H9 (cell line): ENCODE results near the gene SPRED3. TPM values are rescaled to one million over a fixed set of nuclear protein-coding genes. Genes with fewer than 3 reads are reported as not detected.
"Not testable (repeated sequence)": the region's sequence is repeated elsewhere in the genome, so short reads cannot be mapped to it uniquely, and the experiment has no call there.

Source experiments
- DNase-seq: peaks from one replicate; pipeline ENCODE4 v3.0.0-alpha.2; 2017
- H2AFZ ChIP-seq: one replicate; pipeline ENCODE4 v1.6.1; 2013; ENCODE audit warnings: mild to moderate bottlenecking, low read length, control low read depth, moderate library complexity
- H2AK5ac ChIP-seq: 2 replicates; pipeline ENCODE4 v1.6.1; 2013; ENCODE audit warnings: low read length, control low read depth, mixed read lengths; ENCODE audit not compliant: insufficient read length
- H2BK120ac ChIP-seq: one replicate; pipeline ENCODE4 v1.6.1; 2013; ENCODE audit warnings: low read depth, mild to moderate bottlenecking, low read length, control low read depth, inconsistent platforms; ENCODE audit not compliant: poor library complexity, severe bottlenecking
- H2BK12ac ChIP-seq: 2 replicates; pipeline ENCODE4 v1.6.1; 2013; ENCODE audit warnings: low read length, control low read depth, mixed read lengths, low read depth; ENCODE audit not compliant: insufficient read length
- H2BK15ac ChIP-seq: 2 replicates; pipeline ENCODE4 v1.6.1; 2013; ENCODE audit warnings: low read depth, low read length, control low read depth
- H2BK20ac ChIP-seq: one replicate; pipeline ENCODE4 v1.6.1; 2013; ENCODE audit warnings: low read depth, mild to moderate bottlenecking, low read length, control low read depth, inconsistent platforms; ENCODE audit not compliant: poor library complexity, severe bottlenecking
- H2BK5ac ChIP-seq: 2 replicates; pipeline ENCODE4 v1.6.1; 2013; ENCODE audit warnings: low read length, control low read depth, mixed read lengths; ENCODE audit not compliant: insufficient read length
- H3K14ac ChIP-seq: 2 replicates; pipeline ENCODE4 v1.6.1; 2013; ENCODE audit warnings: low read length, control low read depth; ENCODE audit not compliant: insufficient read depth
- H3K18ac ChIP-seq: 2 replicates; pipeline ENCODE4 v1.6.1; 2013; ENCODE audit warnings: low read depth, mild to moderate bottlenecking, mixed read lengths, low read length, control low read depth; ENCODE audit not compliant: insufficient read length
- H3K23ac ChIP-seq: 2 replicates; pipeline ENCODE4 v1.6.1; 2013; ENCODE audit warnings: low read length, control low read depth, mixed read lengths, low read depth; ENCODE audit not compliant: insufficient read length
- H3K23me2 ChIP-seq: 2 replicates; pipeline ENCODE4 v1.6.1; 2013; ENCODE audit warnings: low read depth, mild to moderate bottlenecking, mixed read lengths, low read length, control low read depth; ENCODE audit not compliant: insufficient read length, poor library complexity, severe bottlenecking
- H3K27ac ChIP-seq: 2 replicates; pipeline ENCODE4 v1.5.1; 2013; ENCODE audit warnings: low read length, control low read depth, mixed read lengths, low read depth; ENCODE audit not compliant: insufficient read length
- H3K27me3 ChIP-seq: 2 replicates; pipeline ENCODE4 v1.6.1; 2013; ENCODE audit warnings: low read length, control low read depth, inconsistent platforms; ENCODE audit not compliant: insufficient read depth
- H3K4ac ChIP-seq: 2 replicates; pipeline ENCODE4 v1.6.1; 2013; ENCODE audit warnings: low read depth, mild to moderate bottlenecking, control low read depth, inconsistent platforms, low read length, moderate library complexity
- H3K4me1 ChIP-seq: 2 replicates; pipeline ENCODE4 v1.6.1; 2013; ENCODE audit warnings: low read length, control low read depth, inconsistent platforms; ENCODE audit not compliant: insufficient read depth
- H3K4me2 ChIP-seq: 2 replicates; pipeline ENCODE4 v1.6.1; 2013; ENCODE audit warnings: low read length, control low read depth, mixed read lengths; ENCODE audit not compliant: insufficient read length, insufficient read depth
- H3K56ac ChIP-seq: 2 replicates; pipeline ENCODE4 v1.6.1; 2013; ENCODE audit warnings: low read depth, mild to moderate bottlenecking, mixed read lengths, low read length, control low read depth; ENCODE audit not compliant: insufficient read length
- H3K79me1 ChIP-seq: 2 replicates; pipeline ENCODE4 v1.6.1; 2013; ENCODE audit warnings: low read depth, mild to moderate bottlenecking, moderate library complexity, low read length, control low read depth, inconsistent platforms; ENCODE audit not compliant: insufficient read depth, poor library complexity, severe bottlenecking
- H3K79me2 ChIP-seq: 2 replicates; pipeline ENCODE4 v1.6.1; 2013; ENCODE audit warnings: low read length, control low read depth, inconsistent platforms; ENCODE audit not compliant: insufficient read depth
- H3K9ac ChIP-seq: 2 replicates; pipeline ENCODE4 v1.6.1; 2013; ENCODE audit warnings: low read length, control low read depth, mixed read lengths; ENCODE audit not compliant: insufficient read length; ENCODE audit errors: extremely low read depth
- H3K9me3 ChIP-seq: one replicate; pipeline ENCODE4 v1.6.1; 2013; ENCODE audit warnings: low read depth, low read length, inconsistent platforms; ENCODE audit not compliant: control insufficient read depth
- H3T11ph ChIP-seq: one replicate; pipeline ENCODE4 v1.6.1; 2013; ENCODE audit warnings: mild to moderate bottlenecking, low read length, control low read depth, inconsistent platforms
- H4K20me1 ChIP-seq: one replicate; pipeline ENCODE4 v1.6.1; 2013; ENCODE audit not compliant: control insufficient read depth, insufficient read length, insufficient read depth
- H4K5ac ChIP-seq: 2 replicates; pipeline ENCODE4 v1.6.1; 2013; ENCODE audit warnings: low read depth, mild to moderate bottlenecking, mixed read lengths, low read length, control low read depth; ENCODE audit not compliant: insufficient read length
- H4K8ac ChIP-seq: replicated peaks from 2 replicates; pipeline ENCODE4 v1.6.1; 2013; ENCODE audit warnings: low read length, control low read depth, mixed read lengths, low read depth; ENCODE audit not compliant: insufficient read length
- H4K91ac ChIP-seq: 2 replicates; pipeline ENCODE4 v1.6.1; 2013; ENCODE audit warnings: low read depth, mild to moderate bottlenecking, moderate library complexity, mixed read lengths, low read length, control low read depth; ENCODE audit not compliant: insufficient read length
- H3K27ac Mint-ChIP-seq, 3 experiments: 2 replicates in 2 of 3; 3 replicates in 1 of 3; pipeline ENCODE4 v1.8.0; 2020 to 2021; ENCODE audit warnings: mixed read lengths in 3 of 3, mild to moderate bottlenecking in 1 of 3, moderate library complexity in 1 of 3
- H3K27me3 Mint-ChIP-seq: 2 replicates; pipeline ENCODE4 v1.8.0; 2021; ENCODE audit warnings: low read depth, mild to moderate bottlenecking, moderate library complexity, mixed read lengths
- H3K36me3 Mint-ChIP-seq, 3 experiments: 2 replicates in 2 of 3; 3 replicates in 1 of 3; pipeline ENCODE4 v1.8.0; 2020 to 2021; ENCODE audit warnings: low read depth in 3 of 3, mixed read lengths in 3 of 3; ENCODE audit not compliant: insufficient read depth in 1 of 3
- H3K4me1 Mint-ChIP-seq, 2 experiments: 2 replicates each; pipeline ENCODE4 v1.8.0; 2020; ENCODE audit warnings: mixed read lengths in 2 of 2
- H3K4me3 Mint-ChIP-seq, 2 experiments: 2 replicates in 1 of 2; 3 replicates in 1 of 2; pipeline ENCODE4 v1.8.0; 2020 to 2021; ENCODE audit warnings: mild to moderate bottlenecking in 2 of 2, mixed read lengths in 2 of 2, moderate library complexity in 1 of 2
- H3K9me3 Mint-ChIP-seq, 2 experiments: 2 replicates in 1 of 2; 3 replicates in 1 of 2; pipeline ENCODE4 v1.8.0; 2020; ENCODE audit warnings: mild to moderate bottlenecking in 2 of 2, mixed read lengths in 2 of 2, moderate library complexity in 1 of 2
- CTCF ChIP-seq: fragments of 200-600 bp; sonication (generic); conservative IDR thresholded peaks from 3 replicates; pipeline ENCODE4 v1.8.0; 2021; ENCODE audit warnings: antibody characterized with exemption, mild to moderate bottlenecking
- WGBS: extraction: QIAGEN DNeasy Blood & Tissue Kit; methylation state at CpG from one replicate; pipeline ENCODE4 v1.1.7; 2013; ENCODE audit warnings: missing lambda C conversion rate, low lambda C conversion rate, mixed read lengths; ENCODE audit not compliant: insufficient read length; ENCODE audit errors: extremely low coverage; 5-methylcytosine and 5-hydroxymethylcytosine counted together
- long read RNA-seq: library from polyadenylated mRNA; unstranded; transcript quantifications from one replicate; pipeline ENCODE4 v2.0.0, GENCODE V29; 2020
- total RNA-seq: library from RNA; stranded (reverse); gene quantifications from 2 replicates; pipeline ENCODE4 v1.2.1, GENCODE V29; 2021

The SPRED3 gene, protein sequence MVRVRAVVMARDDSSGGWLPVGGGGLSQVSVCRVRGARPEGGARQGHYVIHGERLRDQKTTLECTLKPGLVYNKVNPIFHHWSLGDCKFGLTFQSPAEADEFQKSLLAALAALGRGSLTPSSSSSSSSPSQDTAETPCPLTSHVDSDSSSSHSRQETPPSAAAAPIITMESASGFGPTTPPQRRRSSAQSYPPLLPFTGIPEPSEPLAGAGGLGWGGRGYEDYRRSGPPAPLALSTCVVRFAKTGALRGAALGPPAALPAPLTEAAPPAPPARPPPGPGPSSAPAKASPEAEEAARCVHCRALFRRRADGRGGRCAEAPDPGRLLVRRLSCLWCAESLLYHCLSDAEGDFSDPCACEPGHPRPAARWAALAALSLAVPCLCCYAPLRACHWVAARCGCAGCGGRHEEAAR
- total RNA-seq: 11.5 and 16.4 TPM in 2 replicates
- long read RNA-seq, partial matches to known transcripts: 0 of 1 reads
- long read RNA-seq, other reads (novel, unspliced or antisense): 1 of 1 reads

GRCh38 chr19:38388349-38389100, at the start of gene SPRED3:
TSS of gene SPRED3 (plus strand) at chr19:38388697. CDS start at chr19:38390303, 1,606 bp downstream.
- no peaks in the 10 kb centered on the region; the same call in 1 of the 2 replicates for H3K79me2 ChIP-seq
- peak within 1 kb of the TSS; percentile 15 for H2BK120ac ChIP-seq
- DNase-seq: no peak
- H4K91ac ChIP-seq: no peak within 1 kb of the TSS
- H3T11ph ChIP-seq: no peak within 1 kb of the TSS
- peak within 1 kb of the TSS; percentile 88 for H3K4me2 ChIP-seq
- H3K56ac ChIP-seq: no peak within 1 kb of the TSS
- no peaks in the 10 kb centered on the region for H3K9me3 ChIP-seq
- peaks cover 16 to 34% (median 21%) of the 10 kb centered on the region in 3 experiments for H3K36me3 Mint-ChIP-seq
- H3K14ac ChIP-seq: peak within 1 kb of the TSS; percentile 77
- no peak within 1 kb of the TSS for H2BK12ac ChIP-seq
- H3K27me3 ChIP-seq: no peaks in the 10 kb centered on the region
- H3K4ac ChIP-seq: no peak within 1 kb of the TSS
- H3K27me3 Mint-ChIP-seq: peaks cover 7% of the 10 kb centered on the region; the same call in 1 of the 2 replicates
- no peak within 1 kb of the TSS for H2BK20ac ChIP-seq
- TF ChIP-seq CTCF: no peak
- H3K18ac ChIP-seq: peak within 1 kb of the TSS; percentile 64
- H2BK15ac ChIP-seq: no peak within 1 kb of the TSS
- H3K23ac ChIP-seq: no peak within 1 kb of the TSS
- no peak within 1 kb of the TSS for H2BK5ac ChIP-seq
- peak within 1 kb of the TSS; percentile 85 to 97 (median 97) for H3K27ac Mint-ChIP-seq
- no peak within 1 kb of the TSS for H4K8ac ChIP-seq
- H4K5ac ChIP-seq: no peak within 1 kb of the TSS
- H2AFZ ChIP-seq: peak within 1 kb of the TSS; percentile 70
- no peaks in the 10 kb centered on the region; the same call in 1 of the 2 replicates for H3K4me1 ChIP-seq
- H4K20me1 ChIP-seq: no peaks in the 10 kb centered on the region
- no peak within 1 kb of the TSS for H2AK5ac ChIP-seq
- no peaks in the 10 kb centered on the region for H3K9me3 Mint-ChIP-seq
- H3K79me1 ChIP-seq: no peaks in the 10 kb centered on the region
- peak within 1 kb of the TSS; percentile 63 for H3K9ac ChIP-seq
- no CpG with 5 or more reads among the region's 46 CpGs for WGBS
- peaks cover 35% of the 10 kb centered on the region for H3K23me2 ChIP-seq
- no peak within 1 kb of the TSS for H3K27ac ChIP-seq
- H3K4me3 Mint-ChIP-seq: peak within 1 kb of the TSS; percentile 83 to 95
- peaks cover 39 to 51% of the 10 kb centered on the region in 2 experiments for H3K4me1 Mint-ChIP-seq

DNA sequence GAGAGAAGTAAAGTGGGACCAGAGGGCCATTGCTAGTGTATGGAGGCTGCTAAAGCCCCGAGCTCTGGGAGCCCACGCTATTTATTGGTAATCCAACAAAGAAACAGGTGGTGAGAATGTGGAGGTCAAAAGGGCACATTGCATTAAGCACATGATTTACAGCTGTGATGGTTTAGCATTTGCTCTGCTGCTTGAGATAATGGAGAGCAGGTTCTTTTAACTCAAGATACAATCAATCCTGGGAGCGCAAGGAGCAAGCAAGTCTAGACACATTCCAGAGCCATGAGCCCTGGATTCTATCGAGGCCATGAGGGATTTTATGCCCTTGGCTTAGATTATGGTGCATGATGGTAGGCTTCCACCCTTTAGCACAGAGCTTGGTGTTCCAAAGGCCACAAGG, 49.5 kb upstream of the SPRED3 start:
- not testable (repeated sequence) for H3K4ac ChIP-seq, H4K91ac ChIP-seq, H3K36me3 Mint-ChIP-seq, H3K4me2 ChIP-seq, H3T11ph ChIP-seq, H3K27me3 Mint-ChIP-seq, H3K23ac ChIP-seq, H2AK5ac ChIP-seq, DNase-seq, H2BK5ac ChIP-seq, H4K20me1 ChIP-seq, H3K56ac ChIP-seq, H4K8ac ChIP-seq, H3K27me3 ChIP-seq, H3K9me3 Mint-ChIP-seq, H4K5ac ChIP-seq, H3K4me1 ChIP-seq, H2BK120ac ChIP-seq, H3K27ac ChIP-seq, H2AFZ ChIP-seq, H3K18ac ChIP-seq, H3K9ac ChIP-seq, H3K79me1 ChIP-seq, H2BK12ac ChIP-seq, H2BK15ac ChIP-seq, H3K14ac ChIP-seq, H2BK20ac ChIP-seq, H3K9me3 ChIP-seq, H3K79me2 ChIP-seq
- H3K23me2 ChIP-seq: peaks cover 13% of the 10 kb centered on the region
- Mint-ChIP-seq H3K4me3 (peak overlapping the region in 1 of 2 experiments; percentile 56; a peak in 1 of 5 replicates), H3K27ac (peak overlapping the region; percentile 4 to 85 (median 68); a peak in 4 of 7 replicates), H3K4me1 (peaks cover 15 to 16% of the 10 kb centered on the region in 2 experiments)
- WGBS: no CpG with 5 or more reads among the region's 4 CpGs
